Ascending aorta (tissue), 2 donors: ENCODE data around the gene APLP2. TPM values are rescaled to one million over a fixed set of nuclear protein-coding genes. Genes with fewer than 3 reads are reported as not detected.

Experiments
- DNase-seq, 2 donors: peaks; one replicate each; pipeline ENCODE4 v3.0.0-alpha.2; 2019; ENCODE audit warnings: low spot score in 2 of 2
- H3K27ac ChIP-seq, 2 donors: fragments of 200-600 bp; sonication (generic); one replicate each; pipeline ENCODE4 v1.5.1; 2016 to 2017; ENCODE audit warnings: mild to moderate bottlenecking in 1 of 2
- H3K27me3 ChIP-seq: fragments of 200-600 bp; sonication (generic); one replicate; pipeline ENCODE4 v1.5.1; 2017
- H3K36me3 ChIP-seq, 2 donors: fragments of 200-600 bp; sonication (generic); one replicate each; pipeline ENCODE4 v1.5.1; 2016
- H3K4me1 ChIP-seq, 2 donors: fragments of 200-600 bp; sonication (generic); one replicate each; pipeline ENCODE4 v1.5.1; 2016 to 2017; ENCODE audit warnings: mild to moderate bottlenecking in 1 of 2
- H3K4me3 ChIP-seq, 2 donors: fragments of 200-600 bp; sonication (generic); one replicate each; pipeline ENCODE4 v1.5.1; 2016 to 2017; ENCODE audit warnings: mild to moderate bottlenecking in 1 of 2
- H3K9me3 ChIP-seq, 2 donors: fragments of 200-600 bp; sonication (generic); one replicate each; pipeline ENCODE4 v1.5.1; 2016
- intact Hi-C: fragments of 100-400 bp; cut with DNase I; formaldehyde crosslinking; loops from one replicate; pipeline ENCODE4 v1.15.1; 2023
- total RNA-seq: library from RNA; depleted of rRNA; stranded (reverse); fragments of >200 nt; gene quantifications from one replicate; pipeline ENCODE4 v1.1.0, GENCODE V29; 2016
- TF ChIP-seq, protein P1 (sequence below), 3 experiments: fragments of 200-600 bp in 2 of 3; fragments of 450-650 bp in 1 of 3; sonication (generic) in 2 of 3; IDR thresholded peaks; one replicate each; pipeline ENCODE4 v1.5.1; 2016 to 2019; ENCODE audit warnings: antibody characterized with exemption in 3 of 3, mild to moderate bottlenecking in 1 of 3, moderate library complexity in 1 of 3

The APLP2 gene
- total RNA-seq, 1 donor from 2014 or later, result 216 TPM

DNA sequence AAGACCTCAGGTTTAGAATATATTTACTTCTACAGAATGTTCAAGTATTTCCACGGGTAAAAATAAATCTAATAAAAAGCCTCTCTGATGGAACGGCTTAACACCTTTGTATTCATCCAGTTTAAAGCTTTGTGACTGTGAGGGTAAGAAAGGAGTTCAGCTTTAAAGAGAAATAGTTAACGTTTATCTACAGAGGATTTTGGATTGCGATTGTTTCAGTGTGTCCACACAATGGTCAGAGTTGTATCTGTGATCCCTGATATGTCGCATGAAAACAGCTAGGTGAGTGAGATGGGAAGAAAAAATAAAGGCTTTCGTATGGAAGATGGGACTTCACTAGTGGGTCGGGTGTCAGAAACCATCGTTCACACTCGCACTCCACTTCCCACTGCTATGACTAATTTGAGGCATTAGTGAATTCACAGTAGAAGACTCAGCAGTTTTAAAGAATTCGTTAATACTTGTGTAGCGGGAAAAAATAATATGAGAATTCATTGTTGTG is 1.6 kb downstream of the APLP2 start:
- intact Hi-C loops, result no loop called here
- peaks cover 11 to 12% of the 10 kb centered on the region in 2 donors for H3K4me1 ChIP-seq
- H3K9me3 ChIP-seq, result no peaks in the 10 kb centered on the region
- H3K36me3 ChIP-seq, result no peaks in the 10 kb centered on the region
- no peaks in the 10 kb centered on the region for H3K27me3 ChIP-seq
- no peak for DNase-seq
- H3K27ac ChIP-seq, result peak overlapping the region; percentile 91 to 98
- TF ChIP-seq, protein P1, sequence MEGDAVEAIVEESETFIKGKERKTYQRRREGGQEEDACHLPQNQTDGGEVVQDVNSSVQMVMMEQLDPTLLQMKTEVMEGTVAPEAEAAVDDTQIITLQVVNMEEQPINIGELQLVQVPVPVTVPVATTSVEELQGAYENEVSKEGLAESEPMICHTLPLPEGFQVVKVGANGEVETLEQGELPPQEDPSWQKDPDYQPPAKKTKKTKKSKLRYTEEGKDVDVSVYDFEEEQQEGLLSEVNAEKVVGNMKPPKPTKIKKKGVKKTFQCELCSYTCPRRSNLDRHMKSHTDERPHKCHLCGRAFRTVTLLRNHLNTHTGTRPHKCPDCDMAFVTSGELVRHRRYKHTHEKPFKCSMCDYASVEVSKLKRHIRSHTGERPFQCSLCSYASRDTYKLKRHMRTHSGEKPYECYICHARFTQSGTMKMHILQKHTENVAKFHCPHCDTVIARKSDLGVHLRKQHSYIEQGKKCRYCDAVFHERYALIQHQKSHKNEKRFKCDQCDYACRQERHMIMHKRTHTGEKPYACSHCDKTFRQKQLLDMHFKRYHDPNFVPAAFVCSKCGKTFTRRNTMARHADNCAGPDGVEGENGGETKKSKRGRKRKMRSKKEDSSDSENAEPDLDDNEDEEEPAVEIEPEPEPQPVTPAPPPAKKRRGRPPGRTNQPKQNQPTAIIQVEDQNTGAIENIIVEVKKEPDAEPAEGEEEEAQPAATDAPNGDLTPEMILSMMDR (IDR thresholded peaks at IDR 0.05), result no peak
- peak overlapping the region; percentile 87 to 96 for H3K4me3 ChIP-seq

DNA sequence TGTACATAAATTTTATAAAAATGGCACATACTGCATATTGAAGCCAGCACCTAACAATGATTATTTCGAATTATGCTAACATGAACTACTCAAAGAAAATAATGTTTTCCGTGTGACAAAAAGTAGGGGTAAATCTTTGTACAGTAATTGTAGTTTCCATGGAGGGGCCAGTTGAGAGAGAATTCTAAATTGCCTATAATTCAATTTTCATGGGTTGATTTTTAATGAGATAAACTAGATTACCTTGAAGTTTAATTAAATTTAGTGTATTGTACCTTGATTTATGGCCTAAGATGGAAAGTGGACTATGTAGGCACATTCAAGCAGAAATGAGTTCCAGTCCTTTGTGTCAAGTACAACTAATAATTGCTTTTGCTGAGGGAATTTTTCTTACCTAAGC is 5.0 kb downstream of the APLP2 start:
- H3K27ac ChIP-seq, result no peak overlapping the region
- H3K4me1 ChIP-seq, result peaks cover 3 to 5% of the 10 kb centered on the region in 2 donors
- DNase-seq, result no peak
- intact Hi-C loops, result no loop called here
- H3K4me3 ChIP-seq, result no peak overlapping the region
- H3K27me3 ChIP-seq, result no peaks in the 10 kb centered on the region
- no peaks in the 10 kb centered on the region for H3K9me3 ChIP-seq
- TF ChIP-seq, protein P1 (IDR thresholded peaks at IDR 0.05), result no peak
- H3K36me3 ChIP-seq, result no peaks in the 10 kb centered on the region

DNA sequence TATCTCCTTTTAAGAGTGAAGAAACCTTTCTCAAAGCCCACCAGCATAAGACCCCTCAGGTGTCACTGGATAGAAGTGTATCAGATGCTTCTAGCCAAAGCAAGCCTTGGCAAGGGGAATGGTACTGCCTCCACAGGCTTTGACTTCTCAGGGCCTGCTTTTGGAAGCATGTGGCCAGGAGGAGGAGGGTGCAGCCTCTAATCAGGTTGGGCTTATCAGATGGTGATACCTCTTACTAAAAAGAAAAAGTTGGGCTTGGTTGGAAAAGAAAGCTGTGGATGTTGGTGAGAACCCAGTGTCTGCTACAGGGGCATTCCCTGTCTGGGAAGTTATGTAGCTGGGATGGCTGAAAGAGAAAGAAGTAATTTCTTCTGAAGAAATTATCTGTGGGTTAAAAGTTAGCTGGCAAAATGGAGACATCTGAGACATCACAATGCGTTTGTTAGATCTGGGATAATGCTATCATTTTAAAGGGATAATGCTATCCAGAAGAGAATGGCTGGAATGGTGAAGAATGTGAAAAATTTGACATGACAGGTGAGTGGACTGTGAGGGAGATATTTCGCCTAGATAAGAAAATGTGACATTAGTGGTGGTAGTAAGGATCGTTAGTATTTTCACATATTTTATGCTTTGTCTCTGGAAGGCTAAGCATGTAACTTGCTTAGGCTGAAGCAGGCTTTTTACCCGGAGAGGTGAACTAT is 7.2 kb downstream of the APLP2 start:
- no peaks in the 10 kb centered on the region for H3K36me3 ChIP-seq
- intact Hi-C loops, result no loop called here
- no peak overlapping the region for H3K27ac ChIP-seq
- peaks cover 2 to 6% of the 10 kb centered on the region in 2 donors for H3K4me1 ChIP-seq
- H3K27me3 ChIP-seq, result no peaks in the 10 kb centered on the region
- no peaks in the 10 kb centered on the region for H3K9me3 ChIP-seq
- TF ChIP-seq, protein P1 (IDR thresholded peaks at IDR 0.05), result no peak
- DNase-seq, result no peak
- no peak overlapping the region for H3K4me3 ChIP-seq

DNA sequence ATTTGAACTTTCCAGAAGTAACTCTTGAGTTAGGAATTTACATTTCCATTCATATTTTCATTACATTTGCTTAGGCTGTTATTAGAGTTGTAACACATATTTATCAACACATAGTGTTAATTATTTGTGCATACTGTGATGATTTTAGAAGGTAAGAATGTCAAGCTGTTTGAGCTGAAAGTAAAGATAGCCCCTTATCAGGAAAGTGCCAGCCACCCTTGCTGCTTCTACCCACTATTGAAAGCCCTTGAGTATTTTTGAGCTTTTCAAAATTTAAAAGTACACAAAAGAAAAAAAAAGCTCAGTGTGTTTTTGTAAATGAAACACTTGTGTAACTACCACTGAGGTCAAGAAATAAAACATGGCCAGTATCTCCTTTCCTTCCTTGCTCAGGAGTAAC is 8.0 kb downstream of the APLP2 start:
- H3K9me3 ChIP-seq, result no peaks in the 10 kb centered on the region
- intact Hi-C loops, result no loop called here
- TF ChIP-seq, protein P1 (IDR thresholded peaks at IDR 0.05), result no peak
- H3K36me3 ChIP-seq, result no peaks in the 10 kb centered on the region
- no peak for DNase-seq
- no peaks in the 10 kb centered on the region for H3K27me3 ChIP-seq
- H3K4me3 ChIP-seq, result no peak overlapping the region
- no peak overlapping the region for H3K27ac ChIP-seq
- H3K4me1 ChIP-seq, result peaks cover 0 to 4% of the 10 kb centered on the region in 2 donors

DNA sequence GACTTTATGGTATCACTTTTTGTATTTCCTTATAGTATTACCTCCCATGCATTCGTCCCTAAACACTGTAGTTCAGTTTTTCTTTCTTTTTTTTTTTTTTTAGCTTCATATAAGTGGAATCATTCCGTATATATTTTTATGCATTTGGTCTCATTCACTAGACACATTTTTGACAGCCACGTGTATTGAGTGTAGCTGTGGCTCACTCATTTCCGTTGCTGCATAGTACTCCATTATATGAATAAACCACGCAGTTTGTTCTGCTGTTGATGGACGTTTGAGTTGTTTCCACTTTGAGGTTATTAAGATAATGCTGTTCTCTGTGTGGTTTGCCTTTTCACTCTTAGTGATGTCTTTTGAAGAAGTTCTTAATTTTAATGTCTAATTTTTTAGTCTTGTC is 8.4 kb downstream of the APLP2 start:
- no peak for DNase-seq
- TF ChIP-seq, protein P1 (IDR thresholded peaks at IDR 0.05), result no peak
- no peaks in the 10 kb centered on the region for H3K9me3 ChIP-seq
- no peaks in the 10 kb centered on the region for H3K27me3 ChIP-seq
- H3K4me3 ChIP-seq, result no peak overlapping the region
- H3K27ac ChIP-seq, result no peak overlapping the region
- peaks cover 0 to 4% of the 10 kb centered on the region in 2 donors for H3K4me1 ChIP-seq
- intact Hi-C loops, result no loop called here
- no peaks in the 10 kb centered on the region for H3K36me3 ChIP-seq
